H1 (cell line): Measurements from ENCODE around the gene DNAL1. TPM values are rescaled to one million over a fixed set of nuclear protein-coding genes. Genes with fewer than 3 reads are reported as not detected.

Experiments
- polyA plus RNA-seq, 7 experiments: library from polyadenylated mRNA; depleted of rRNA in 3 of 7; stranded (reverse) in 5 of 7; unstranded in 2 of 7; fragments of >200 nt in 5 of 7; fragments of 200-250 nt in 2 of 7; gene quantifications; 1 replicate in 5 of 7; 2 replicates in 1 of 7; 4 replicates in 1 of 7; pipeline versions ENCODE4 v1.2.1 to v1.2.3, GENCODE V29; 2011 to 2013; ENCODE audit warnings: missing spikeins in 2 of 7, mixed read lengths in 2 of 7
- total RNA-seq: library from RNA; stranded (reverse); fragmentation: NEBNext Ultra II Directional; extraction: Animal tissue kit (Norgen Biotek cat#: 25700); gene quantifications from 2 replicates; pipeline ENCODE4 v1.2.1, GENCODE V29; 2021
- TF ChIP-seq, protein P1 (sequence below): IDR thresholded peaks from 2 replicates; pipeline ENCODE4 v1.6.1; 2012; ENCODE audit warnings: low read length, inconsistent platforms

The DNAL1 gene
- total and polyA plus RNA-seq, 2 of the 8 experiments (the other 6 are each of a cell fraction or from before 2014, with no cell fraction given) = 2.8 to 16.8 TPM

DNA sequence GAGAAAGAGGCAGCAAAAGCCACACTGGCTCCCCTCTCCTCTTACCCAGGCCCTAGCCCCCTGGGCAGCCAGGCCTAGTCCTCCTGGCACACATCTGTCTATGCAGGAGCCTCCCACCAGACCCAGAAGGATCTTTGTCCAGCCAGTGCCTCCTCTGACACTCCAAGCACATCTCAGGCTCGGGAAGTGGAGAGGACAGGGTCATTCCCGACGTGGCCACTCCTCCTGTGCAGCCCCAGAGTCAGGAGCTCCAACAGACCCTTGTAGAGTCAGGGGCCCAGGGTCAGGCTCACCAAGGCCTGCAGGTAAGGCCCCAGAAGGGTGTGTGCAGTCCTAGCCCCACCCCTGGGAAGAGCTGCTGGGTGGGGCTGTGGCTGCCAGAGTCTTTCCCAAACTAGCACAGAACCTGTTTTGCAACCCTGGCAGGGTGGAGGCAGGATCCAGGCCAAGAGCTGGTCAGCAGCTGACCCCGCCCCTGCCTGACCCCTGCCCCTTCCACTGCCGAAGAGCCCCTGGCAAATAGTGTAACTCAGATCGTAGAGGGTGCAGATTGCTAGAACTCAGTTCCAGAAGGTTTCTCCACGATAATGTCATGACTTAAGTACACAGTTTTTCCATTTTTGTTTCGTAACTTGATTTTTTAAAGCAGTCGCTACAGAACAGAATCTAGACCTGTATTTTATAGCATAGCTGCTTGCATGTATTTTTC, 96.0 kb downstream of the DNAL1 start (continued):
- TF ChIP-seq, protein P1, sequence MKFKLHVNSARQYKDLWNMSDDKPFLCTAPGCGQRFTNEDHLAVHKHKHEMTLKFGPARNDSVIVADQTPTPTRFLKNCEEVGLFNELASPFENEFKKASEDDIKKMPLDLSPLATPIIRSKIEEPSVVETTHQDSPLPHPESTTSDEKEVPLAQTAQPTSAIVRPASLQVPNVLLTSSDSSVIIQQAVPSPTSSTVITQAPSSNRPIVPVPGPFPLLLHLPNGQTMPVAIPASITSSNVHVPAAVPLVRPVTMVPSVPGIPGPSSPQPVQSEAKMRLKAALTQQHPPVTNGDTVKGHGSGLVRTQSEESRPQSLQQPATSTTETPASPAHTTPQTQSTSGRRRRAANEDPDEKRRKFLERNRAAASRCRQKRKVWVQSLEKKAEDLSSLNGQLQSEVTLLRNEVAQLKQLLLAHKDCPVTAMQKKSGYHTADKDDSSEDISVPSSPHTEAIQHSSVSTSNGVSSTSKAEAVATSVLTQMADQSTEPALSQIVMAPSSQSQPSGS = no peak
